ENCODE measurements around the gene CYTH1.

DNA sequence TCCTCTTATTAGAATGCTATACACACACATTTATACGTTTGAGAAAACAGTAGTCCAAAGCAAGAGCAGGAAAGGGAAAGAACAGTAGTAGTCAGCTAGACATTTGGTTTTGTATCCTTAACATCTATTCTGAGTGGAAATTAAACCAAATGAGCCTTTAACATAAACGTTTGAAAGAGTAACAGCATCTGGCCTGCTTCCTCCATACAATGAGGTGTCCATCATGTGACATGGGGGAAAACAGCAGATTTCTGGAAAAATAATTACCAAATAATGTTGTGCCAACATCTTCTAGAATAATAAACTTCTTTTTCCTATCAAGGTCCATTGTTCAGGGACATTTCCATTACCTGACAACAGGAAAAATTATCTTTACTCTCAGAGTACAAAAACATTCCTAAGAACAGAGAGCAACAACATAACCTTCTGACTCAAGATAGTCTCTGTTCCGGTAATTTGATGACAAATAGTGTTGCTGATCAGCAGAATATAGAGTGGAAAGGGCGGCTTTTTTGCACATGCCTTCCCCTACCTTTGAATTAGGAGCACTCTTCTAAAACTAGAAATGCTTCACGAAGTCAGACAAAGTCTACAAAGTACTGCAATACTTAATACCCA is 20.2 kb downstream of the CYTH1 start:
- TF ChIP-seq, protein P1, sequence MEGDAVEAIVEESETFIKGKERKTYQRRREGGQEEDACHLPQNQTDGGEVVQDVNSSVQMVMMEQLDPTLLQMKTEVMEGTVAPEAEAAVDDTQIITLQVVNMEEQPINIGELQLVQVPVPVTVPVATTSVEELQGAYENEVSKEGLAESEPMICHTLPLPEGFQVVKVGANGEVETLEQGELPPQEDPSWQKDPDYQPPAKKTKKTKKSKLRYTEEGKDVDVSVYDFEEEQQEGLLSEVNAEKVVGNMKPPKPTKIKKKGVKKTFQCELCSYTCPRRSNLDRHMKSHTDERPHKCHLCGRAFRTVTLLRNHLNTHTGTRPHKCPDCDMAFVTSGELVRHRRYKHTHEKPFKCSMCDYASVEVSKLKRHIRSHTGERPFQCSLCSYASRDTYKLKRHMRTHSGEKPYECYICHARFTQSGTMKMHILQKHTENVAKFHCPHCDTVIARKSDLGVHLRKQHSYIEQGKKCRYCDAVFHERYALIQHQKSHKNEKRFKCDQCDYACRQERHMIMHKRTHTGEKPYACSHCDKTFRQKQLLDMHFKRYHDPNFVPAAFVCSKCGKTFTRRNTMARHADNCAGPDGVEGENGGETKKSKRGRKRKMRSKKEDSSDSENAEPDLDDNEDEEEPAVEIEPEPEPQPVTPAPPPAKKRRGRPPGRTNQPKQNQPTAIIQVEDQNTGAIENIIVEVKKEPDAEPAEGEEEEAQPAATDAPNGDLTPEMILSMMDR (IDR thresholded peaks at IDR 0.05), result no peak
- TF ChIP-seq POLR2A (IDR thresholded peaks at IDR 0.05), result no peak
